ENCODE results near the gene TMEM232.

Gene TMEM232

DNA sequence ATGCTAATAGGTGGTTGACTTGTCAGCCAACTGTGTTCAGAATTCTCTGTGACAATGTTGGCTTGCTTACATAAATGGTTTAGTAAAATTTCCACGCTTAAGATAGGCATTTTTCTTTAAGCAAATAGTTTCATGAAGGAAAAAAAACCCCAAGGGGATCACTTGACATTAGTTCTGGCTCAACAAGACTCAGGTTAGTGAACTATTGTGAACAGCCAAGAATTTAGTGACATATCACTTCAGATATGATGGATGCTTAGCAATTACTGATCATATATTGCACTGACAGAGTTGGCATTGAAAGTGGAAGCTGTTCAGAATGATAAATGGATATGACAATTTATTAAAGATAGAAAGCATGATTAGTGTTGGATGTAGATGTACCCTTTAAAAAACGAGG, 218.5 kb downstream of the TMEM232 start:
- TF ChIP-seq TAF1 (IDR thresholded peaks at IDR 0.05; ENCODE audit: low read depth, low read length) (no peak), POU2F2 (IDR thresholded peaks at IDR 0.05; ENCODE audit: low read depth, low read length) (no peak), POLR2A (IDR thresholded peaks at IDR 0.05; ENCODE audit: low read depth, low read length) (no peak), PAX5 (IDR thresholded peaks at IDR 0.05; ENCODE audit: insufficient read depth, low read length, severe bottlenecking) (no peak), POLR2AphosphoS5 (IDR thresholded peaks at IDR 0.05; ENCODE audit: low read depth, low read length) (no peak), SPI1 (IDR thresholded peaks at IDR 0.05; ENCODE audit: low read depth, low read length) (no peak)
- FAIRE-seq (no peak), DNase-seq (ENCODE audit: insufficient read length, low spot score) (no peak)

DNA sequence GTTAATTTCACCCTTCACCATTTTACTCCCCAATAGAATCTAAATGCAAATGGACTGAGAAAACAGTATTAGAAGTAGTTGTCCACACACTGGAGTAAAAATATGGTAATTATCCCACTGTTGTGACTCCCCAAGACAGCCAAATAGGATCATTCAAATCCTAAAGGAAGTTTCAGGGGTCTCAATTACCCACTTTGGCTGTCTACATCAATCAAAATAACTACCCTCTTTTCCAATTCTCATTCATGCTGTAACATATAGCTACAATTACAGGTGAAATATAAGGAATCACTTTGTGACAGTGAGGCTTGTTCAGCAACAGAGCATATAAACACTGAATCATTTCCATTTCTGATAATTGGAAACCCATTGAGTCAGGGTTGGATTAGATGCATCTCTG, 220.1 kb downstream of the TMEM232 start:
- DNase-seq (ENCODE audit: insufficient read length, low spot score) (no peak), FAIRE-seq (no peak)
- TF ChIP-seq TAF1 (IDR thresholded peaks at IDR 0.05; ENCODE audit: low read depth, low read length) (no peak), POLR2A (IDR thresholded peaks at IDR 0.05; ENCODE audit: low read depth, low read length) (no peak), POLR2AphosphoS5 (IDR thresholded peaks at IDR 0.05; ENCODE audit: low read depth, low read length) (no peak), SPI1 (IDR thresholded peaks at IDR 0.05; ENCODE audit: low read depth, low read length) (no peak), POU2F2 (IDR thresholded peaks at IDR 0.05; ENCODE audit: low read depth, low read length) (no peak)

DNA sequence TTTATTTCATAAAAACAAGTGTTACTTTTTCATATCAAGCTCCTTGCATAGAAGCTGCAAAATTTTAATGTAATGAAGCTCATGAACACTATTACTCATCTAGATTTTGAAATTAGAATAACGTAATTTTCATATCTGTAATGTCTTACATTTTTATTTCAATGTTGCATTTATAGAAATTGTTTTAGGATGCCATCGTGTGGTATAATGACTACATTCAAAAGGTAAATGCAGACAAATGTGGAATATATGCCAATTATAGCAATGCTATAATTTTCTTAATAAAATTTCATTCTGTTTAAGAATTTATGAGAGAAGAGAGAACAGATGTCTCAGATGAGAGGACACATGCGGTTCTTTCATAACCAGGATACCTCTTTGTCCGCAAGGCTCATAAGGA, 230.2 kb downstream of the TMEM232 start:
- DNase-seq (ENCODE audit: insufficient read length, low spot score) (no peak), FAIRE-seq (no peak)
- TF ChIP-seq POLR2AphosphoS5 (IDR thresholded peaks at IDR 0.05; ENCODE audit: low read depth, low read length) (no peak), PAX5 (IDR thresholded peaks at IDR 0.05; ENCODE audit: insufficient read depth, low read length, severe bottlenecking) (no peak), POLR2A (IDR thresholded peaks at IDR 0.05; ENCODE audit: low read depth, low read length) (no peak), POU2F2 (IDR thresholded peaks at IDR 0.05; ENCODE audit: low read depth, low read length) (no peak), TAF1 (IDR thresholded peaks at IDR 0.05; ENCODE audit: low read depth, low read length) (no peak), SPI1 (IDR thresholded peaks at IDR 0.05; ENCODE audit: low read depth, low read length) (no peak)

DNA sequence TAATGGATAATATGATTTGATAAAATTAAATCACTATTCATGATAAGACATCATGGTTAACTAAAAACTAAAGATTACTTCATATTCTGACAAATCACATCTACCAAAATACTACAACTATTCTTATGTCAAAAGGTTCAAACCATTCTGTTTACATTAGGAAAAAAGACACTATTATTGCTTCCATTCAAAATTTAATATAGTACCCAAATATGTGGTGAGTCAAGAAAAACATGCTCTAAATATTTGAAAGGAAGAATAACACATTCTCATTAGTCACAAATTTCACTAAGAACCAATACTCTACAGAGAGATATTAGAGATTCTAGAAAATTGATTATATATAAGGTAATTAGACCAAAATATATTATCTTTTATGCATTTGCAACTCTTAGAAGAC, 234.0 kb downstream of the TMEM232 start:
- DNase-seq (ENCODE audit: insufficient read length, low spot score) = no peak
- FAIRE-seq = no peak
- TF ChIP-seq TAF1 (IDR thresholded peaks at IDR 0.05; ENCODE audit: low read depth, low read length) (no peak), POLR2A (IDR thresholded peaks at IDR 0.05; ENCODE audit: low read depth, low read length) (no peak), POU2F2 (IDR thresholded peaks at IDR 0.05; ENCODE audit: low read depth, low read length) (no peak), POLR2AphosphoS5 (IDR thresholded peaks at IDR 0.05; ENCODE audit: low read depth, low read length) (no peak), PAX5 (IDR thresholded peaks at IDR 0.05; ENCODE audit: insufficient read depth, low read length, severe bottlenecking) (no peak), SPI1 (IDR thresholded peaks at IDR 0.05; ENCODE audit: low read depth, low read length) (no peak)

DNA sequence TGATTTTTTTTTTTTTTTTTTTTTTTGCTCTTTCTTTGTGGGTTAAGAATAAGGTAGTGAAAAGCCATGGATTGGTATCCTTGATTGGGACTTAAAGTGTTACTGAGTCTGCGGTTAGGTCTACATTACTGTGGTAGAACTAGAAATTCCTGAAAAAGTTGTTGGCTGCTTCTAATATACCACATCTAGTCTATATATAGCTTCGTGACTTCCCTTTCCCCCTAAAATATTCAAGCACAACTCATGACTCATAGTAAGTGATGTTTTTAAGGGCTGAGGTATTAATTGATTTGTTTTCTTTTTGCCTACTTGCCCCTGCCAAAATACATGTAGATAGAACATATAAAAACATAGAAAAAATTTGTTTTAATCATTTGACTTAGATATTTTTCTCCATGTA, 247.6 kb downstream of the TMEM232 start:
- no peak for TF ChIP-seq POU2F2 (IDR thresholded peaks at IDR 0.05; ENCODE audit: low read depth, low read length)
- no peak for TF ChIP-seq POLR2A (IDR thresholded peaks at IDR 0.05; ENCODE audit: low read depth, low read length)
- TF ChIP-seq PAX5 (IDR thresholded peaks at IDR 0.05; ENCODE audit: insufficient read depth, low read length, severe bottlenecking) = no peak
- no peak for TF ChIP-seq TAF1 (IDR thresholded peaks at IDR 0.05; ENCODE audit: low read depth, low read length)
- no peak for TF ChIP-seq SPI1 (IDR thresholded peaks at IDR 0.05; ENCODE audit: low read depth, low read length)
- no peak for TF ChIP-seq POLR2AphosphoS5 (IDR thresholded peaks at IDR 0.05; ENCODE audit: low read depth, low read length)
- DNase-seq (ENCODE audit: insufficient read length, low spot score) (no peak), FAIRE-seq (no peak)

DNA sequence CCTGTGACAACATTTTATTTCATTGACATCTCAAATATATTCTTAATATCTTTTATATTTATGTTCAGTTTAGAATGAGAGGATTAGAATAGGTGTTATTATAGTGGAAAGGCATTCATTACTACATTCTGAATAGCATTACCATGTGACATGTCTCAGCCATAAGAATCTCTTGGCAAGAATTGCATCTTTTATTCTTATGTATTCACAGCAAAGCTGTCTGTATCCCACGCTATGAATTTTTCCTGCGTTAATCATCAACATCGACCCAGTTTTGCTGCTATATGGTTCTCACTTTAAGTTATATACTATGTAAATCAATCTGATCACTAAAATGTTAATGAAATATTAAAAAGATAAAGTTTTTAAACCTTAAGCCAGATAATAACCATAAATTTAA, 248.6 kb downstream of the TMEM232 start:
- FAIRE-seq (no peak), DNase-seq (ENCODE audit: insufficient read length, low spot score) (no peak)
- TF ChIP-seq POLR2AphosphoS5 (IDR thresholded peaks at IDR 0.05; ENCODE audit: low read depth, low read length) (no peak), PAX5 (IDR thresholded peaks at IDR 0.05; ENCODE audit: insufficient read depth, low read length, severe bottlenecking) (no peak), POU2F2 (IDR thresholded peaks at IDR 0.05; ENCODE audit: low read depth, low read length) (no peak), SPI1 (IDR thresholded peaks at IDR 0.05; ENCODE audit: low read depth, low read length) (no peak)

DNA sequence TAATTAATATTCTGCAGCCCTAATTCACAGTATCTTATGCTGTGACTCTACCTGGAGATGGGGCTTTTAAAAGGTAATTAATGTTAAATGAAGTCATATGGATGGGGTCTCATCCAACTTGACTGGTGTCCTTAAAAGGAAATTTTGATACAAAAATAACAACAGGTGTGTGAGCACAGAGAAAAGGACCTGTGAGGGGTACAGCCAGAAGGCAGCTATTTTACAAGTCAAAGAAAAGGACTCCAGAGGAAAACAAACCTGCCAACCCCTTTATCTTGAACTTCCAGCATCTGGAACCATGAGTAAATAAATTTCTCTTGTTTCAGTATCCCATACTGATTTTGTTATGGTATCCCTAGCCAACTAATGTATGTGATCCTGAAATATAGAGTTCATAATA, 250.3 kb downstream of the TMEM232 start:
- no peak for DNase-seq (ENCODE audit: insufficient read length, low spot score)
- FAIRE-seq = no peak
- no peak for TF ChIP-seq SPI1 (IDR thresholded peaks at IDR 0.05; ENCODE audit: low read depth, low read length)
- TF ChIP-seq POU2F2 (IDR thresholded peaks at IDR 0.05; ENCODE audit: low read depth, low read length) = no peak
- TF ChIP-seq POLR2AphosphoS5 (IDR thresholded peaks at IDR 0.05; ENCODE audit: low read depth, low read length) = no peak

DNA sequence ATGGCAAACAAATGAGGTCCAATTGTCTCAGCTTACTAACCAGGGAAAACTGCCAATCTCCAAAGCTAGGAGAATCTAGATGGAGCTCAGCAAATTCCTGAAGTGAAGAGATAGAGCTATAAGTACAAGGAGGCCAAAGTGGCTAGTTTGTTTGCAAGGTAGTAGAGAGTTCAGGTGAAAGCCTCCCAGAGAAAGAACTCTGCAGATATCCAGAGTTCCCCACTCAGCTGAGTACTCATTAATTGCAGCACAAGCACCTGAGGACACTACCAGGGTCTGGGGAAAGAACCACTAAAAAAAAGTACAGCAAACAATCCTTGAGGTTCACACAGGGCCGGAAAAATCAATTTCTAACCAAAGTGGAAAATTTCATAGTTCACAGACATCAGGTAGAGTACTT, 250.9 kb downstream of the TMEM232 start:
- no peak for FAIRE-seq
- no peak for DNase-seq (ENCODE audit: insufficient read length, low spot score)

DNA sequence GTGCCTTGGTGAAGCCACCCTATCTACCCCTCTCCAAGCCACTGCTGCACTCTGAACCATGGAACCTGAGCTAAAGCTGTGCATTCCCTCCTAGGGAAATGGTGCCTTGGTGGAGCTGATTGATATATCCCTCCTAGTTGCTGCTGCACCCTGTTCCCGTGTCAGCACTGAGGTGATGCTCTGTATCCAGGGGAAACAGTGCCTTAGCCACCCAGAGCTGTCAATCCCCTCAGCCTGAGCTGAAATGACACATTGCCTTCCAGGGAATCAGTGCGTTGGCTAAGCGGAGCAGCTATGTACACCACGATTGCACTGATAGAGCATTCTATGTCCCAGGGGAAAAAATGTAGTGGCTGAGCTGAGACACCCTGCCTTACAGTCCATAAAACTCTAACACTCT, 257.0 kb downstream of the TMEM232 start:
- no peak for FAIRE-seq

More for the DNA sequence above, 250.9 kb downstream of the TMEM232 start:
- TF ChIP-seq PAX5 (IDR thresholded peaks at IDR 0.05; ENCODE audit: insufficient read depth, low read length, severe bottlenecking) (no peak), POLR2A (IDR thresholded peaks at IDR 0.05; ENCODE audit: low read depth, low read length) (no peak), POLR2AphosphoS5 (IDR thresholded peaks at IDR 0.05; ENCODE audit: low read depth, low read length) (no peak), TAF1 (IDR thresholded peaks at IDR 0.05; ENCODE audit: low read depth, low read length) (no peak), SPI1 (IDR thresholded peaks at IDR 0.05; ENCODE audit: low read depth, low read length) (no peak), POU2F2 (IDR thresholded peaks at IDR 0.05; ENCODE audit: low read depth, low read length) (no peak)

DNA sequence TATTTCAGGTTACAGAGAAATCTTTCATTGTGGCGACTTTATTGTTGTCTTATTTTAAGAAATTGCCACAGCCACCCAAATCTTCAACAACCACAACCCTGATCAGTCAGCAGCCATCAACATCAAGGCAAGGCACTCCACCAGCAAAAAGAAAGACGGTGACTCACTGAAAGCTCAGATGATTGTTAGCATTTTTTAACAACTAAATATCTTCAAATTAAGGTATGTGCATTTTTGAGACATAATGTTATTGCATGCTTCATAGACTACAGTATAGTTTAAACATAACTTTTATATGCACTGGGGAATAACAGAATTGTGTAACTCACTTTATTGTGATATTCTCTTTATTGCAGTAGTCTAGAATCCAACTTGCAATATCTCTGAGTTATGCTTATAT, 263.4 kb downstream of the TMEM232 start:
- DNase-seq (ENCODE audit: insufficient read length, low spot score) (no peak), FAIRE-seq (no peak)
- no peak for TF ChIP-seq POU2F2 (IDR thresholded peaks at IDR 0.05; ENCODE audit: low read depth, low read length)
- no peak for TF ChIP-seq TAF1 (IDR thresholded peaks at IDR 0.05; ENCODE audit: low read depth, low read length)
- TF ChIP-seq PAX5 (IDR thresholded peaks at IDR 0.05; ENCODE audit: insufficient read depth, low read length, severe bottlenecking) = no peak
- TF ChIP-seq SPI1 (IDR thresholded peaks at IDR 0.05; ENCODE audit: low read depth, low read length) = no peak
- no peak for TF ChIP-seq POLR2A (IDR thresholded peaks at IDR 0.05; ENCODE audit: low read depth, low read length)
- TF ChIP-seq POLR2AphosphoS5 (IDR thresholded peaks at IDR 0.05; ENCODE audit: low read depth, low read length) = no peak

More for the DNA sequence above, 257.0 kb downstream of the TMEM232 start:
- no peak for DNase-seq (ENCODE audit: insufficient read length, low spot score)
- TF ChIP-seq TAF1 (IDR thresholded peaks at IDR 0.05; ENCODE audit: low read depth, low read length) (no peak), POU2F2 (IDR thresholded peaks at IDR 0.05; ENCODE audit: low read depth, low read length) (no peak), POLR2A (IDR thresholded peaks at IDR 0.05; ENCODE audit: low read depth, low read length) (no peak), SPI1 (IDR thresholded peaks at IDR 0.05; ENCODE audit: low read depth, low read length) (no peak), PAX5 (IDR thresholded peaks at IDR 0.05; ENCODE audit: insufficient read depth, low read length, severe bottlenecking) (no peak), POLR2AphosphoS5 (IDR thresholded peaks at IDR 0.05; ENCODE audit: low read depth, low read length) (no peak)
